DOHH2 (cell line): Measurements from ENCODE around the gene ORAI1.
"Not testable (repeated sequence)": the region's sequence is repeated elsewhere in the genome, so short reads cannot be mapped to it uniquely, and the experiment has no call there.

Experiments
- H3F3A ChIP-seq: fragments of 200-600 bp; sonication (generic), shearing (Covaris generic); 2 replicates; pipeline ENCODE4 v1.6.0; 2016; ENCODE audit warnings: antibody characterized with exemption, mild to moderate bottlenecking; ENCODE audit not compliant: control insufficient read depth, insufficient read depth
- H3K27ac ChIP-seq: fragments of 200-600 bp; sonication (generic); 2 replicates; pipeline ENCODE4 v1.5.1; 2014; ENCODE audit warnings: low read depth, mild to moderate bottlenecking, low read length, moderate library complexity
- H3K27me3 ChIP-seq: fragments of 200-600 bp; sonication (generic); 2 replicates; pipeline ENCODE4 v1.6.1; 2014; ENCODE audit warnings: mild to moderate bottlenecking, low read length, mixed read lengths; ENCODE audit not compliant: control insufficient read depth
- H3K36me3 ChIP-seq: fragments of 200-600 bp; sonication (generic); 2 replicates; pipeline ENCODE4 v1.6.1; 2014; ENCODE audit warnings: mild to moderate bottlenecking, low read length, moderate library complexity, mixed read lengths; ENCODE audit not compliant: control insufficient read depth
- H3K4me1 ChIP-seq: fragments of 200-600 bp; sonication (generic); 2 replicates; pipeline ENCODE4 v1.6.1; 2014; ENCODE audit warnings: mild to moderate bottlenecking, low read length, mixed read lengths; ENCODE audit not compliant: control insufficient read depth
- H3K4me2 ChIP-seq: fragments of 200-600 bp; sonication (generic); 2 replicates; pipeline ENCODE4 v1.6.0; 2014; ENCODE audit warnings: mild to moderate bottlenecking, low read length, moderate library complexity
- H3K4me3 ChIP-seq: fragments of 200-600 bp; sonication (generic); 2 replicates; pipeline ENCODE4 v1.5.1; 2014; ENCODE audit warnings: mild to moderate bottlenecking, low read length, mixed read lengths
- H3K79me2 ChIP-seq: fragments of 200-600 bp; sonication (generic); 2 replicates; pipeline ENCODE4 v1.6.1; 2014; ENCODE audit warnings: mild to moderate bottlenecking, low read length, mixed read lengths; ENCODE audit not compliant: control insufficient read depth
- H3K9me2 ChIP-seq: fragments of 200-600 bp; sonication (generic); replicated peaks from 2 replicates; pipeline ENCODE4 v1.6.1; 2014; ENCODE audit warnings: mild to moderate bottlenecking, low read length, mixed read lengths; ENCODE audit not compliant: control insufficient read depth
- H3K9me3 ChIP-seq: fragments of 200-600 bp; sonication (generic); 2 replicates; pipeline ENCODE4 v1.6.1; 2014; ENCODE audit warnings: antibody characterized with exemption, low read length, mixed read lengths; ENCODE audit not compliant: control insufficient read depth, insufficient read depth
- H4K20me1 ChIP-seq: fragments of 200-600 bp; sonication (generic); 2 replicates; pipeline ENCODE4 v1.6.0; 2014; ENCODE audit warnings: low read depth, mild to moderate bottlenecking, antibody characterized with exemption, low read length, moderate library complexity; ENCODE audit not compliant: control insufficient read depth, insufficient read depth
- EZH2phosphoT487 ChIP-seq: fragments of 200-600 bp; sonication (generic); IDR thresholded peaks from 2 replicates; pipeline ENCODE4 v1.6.1; 2017; ENCODE audit warnings: borderline replicate concordance, mild to moderate bottlenecking, antibody characterized with exemption, low read length, moderate library complexity, mixed read lengths
- TF ChIP-seq, protein P1 (sequence below): fragments of 200-600 bp; sonication (generic); IDR thresholded peaks from one replicate; pipeline ENCODE4 v1.5.1; 2014; ENCODE audit warnings: antibody characterized with exemption, mild to moderate bottlenecking, low read depth, low read length; ENCODE audit not compliant: poor library complexity, severe bottlenecking

The ORAI1 gene

GRCh38 chr12:121657305-121658008 is 31.1 kb downstream of the ORAI1 start:
- Histone ChIP-seq H3K4me1 (peaks cover 14% of the 10 kb centered on the region), H3K27ac (no peak overlapping the region), H3K9me2 (no peaks in the 10 kb centered on the region), H3F3A (peaks cover 8% of the 10 kb centered on the region; the same call in 1 of the 2 replicates), H3K9me3 (no peaks in the 10 kb centered on the region), H3K27me3 (no peaks in the 10 kb centered on the region), H3K4me2 (no peak overlapping the region), H3K4me3 (no peak overlapping the region), H3K79me2 (no peaks in the 10 kb centered on the region), H4K20me1 (no peaks in the 10 kb centered on the region), H3K36me3 (no peaks in the 10 kb centered on the region)
- TF ChIP-seq EZH2phosphoT487, result no peak
- TF ChIP-seq, protein P1, sequence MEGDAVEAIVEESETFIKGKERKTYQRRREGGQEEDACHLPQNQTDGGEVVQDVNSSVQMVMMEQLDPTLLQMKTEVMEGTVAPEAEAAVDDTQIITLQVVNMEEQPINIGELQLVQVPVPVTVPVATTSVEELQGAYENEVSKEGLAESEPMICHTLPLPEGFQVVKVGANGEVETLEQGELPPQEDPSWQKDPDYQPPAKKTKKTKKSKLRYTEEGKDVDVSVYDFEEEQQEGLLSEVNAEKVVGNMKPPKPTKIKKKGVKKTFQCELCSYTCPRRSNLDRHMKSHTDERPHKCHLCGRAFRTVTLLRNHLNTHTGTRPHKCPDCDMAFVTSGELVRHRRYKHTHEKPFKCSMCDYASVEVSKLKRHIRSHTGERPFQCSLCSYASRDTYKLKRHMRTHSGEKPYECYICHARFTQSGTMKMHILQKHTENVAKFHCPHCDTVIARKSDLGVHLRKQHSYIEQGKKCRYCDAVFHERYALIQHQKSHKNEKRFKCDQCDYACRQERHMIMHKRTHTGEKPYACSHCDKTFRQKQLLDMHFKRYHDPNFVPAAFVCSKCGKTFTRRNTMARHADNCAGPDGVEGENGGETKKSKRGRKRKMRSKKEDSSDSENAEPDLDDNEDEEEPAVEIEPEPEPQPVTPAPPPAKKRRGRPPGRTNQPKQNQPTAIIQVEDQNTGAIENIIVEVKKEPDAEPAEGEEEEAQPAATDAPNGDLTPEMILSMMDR, result no peak

- H3K4me3 ChIP-seq, H3K27ac ChIP-seq, H3K9me2 ChIP-seq, H3K4me2 ChIP-seq, H3K9me3 ChIP-seq, H3K27me3 ChIP-seq, H4K20me1 ChIP-seq: not testable (repeated sequence)
- peaks cover 14% of the 10 kb centered on the region for H3K36me3 ChIP-seq
- H3F3A ChIP-seq, result peaks cover 16% of the 10 kb centered on the region
- peaks cover 40% of the 10 kb centered on the region for H3K4me1 ChIP-seq
- peaks cover 23% of the 10 kb centered on the region for H3K79me2 ChIP-seq
Measured at GRCh38 chr12:121661353-121662105, 35.2 kb downstream of the ORAI1 start.

DNA sequence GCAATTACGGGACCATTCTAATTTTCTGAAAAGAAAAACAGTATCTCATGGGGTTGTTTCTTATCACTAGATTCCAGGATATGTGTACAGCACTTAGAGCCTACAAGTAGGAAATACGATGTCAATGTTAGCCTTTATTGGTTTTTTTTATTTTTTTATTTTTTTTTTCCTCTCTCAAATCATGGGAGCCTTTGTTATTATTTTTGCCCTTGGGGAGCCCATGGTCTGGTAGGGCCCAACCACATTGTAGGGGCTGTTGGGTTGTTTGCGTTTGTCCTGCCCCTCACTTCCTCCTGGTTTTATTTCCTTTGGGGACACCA is 37.2 kb downstream of the ORAI1 start:
- Histone ChIP-seq H3F3A (peaks cover 12% of the 10 kb centered on the region), H3K9me3 (no peaks in the 10 kb centered on the region), H3K9me2 (no peaks in the 10 kb centered on the region), H3K27ac (peak overlapping the region; percentile 75), H4K20me1 (no peaks in the 10 kb centered on the region), H3K79me2 (peaks cover 26% of the 10 kb centered on the region), H3K4me3 (peak overlapping the region; percentile 99), H3K4me2 (peak overlapping the region; percentile 88), H3K4me1 (peaks cover 39% of the 10 kb centered on the region), H3K27me3 (no peaks in the 10 kb centered on the region), H3K36me3 (peaks cover 19% of the 10 kb centered on the region)
- TF ChIP-seq, protein P1, result no peak

DNA sequence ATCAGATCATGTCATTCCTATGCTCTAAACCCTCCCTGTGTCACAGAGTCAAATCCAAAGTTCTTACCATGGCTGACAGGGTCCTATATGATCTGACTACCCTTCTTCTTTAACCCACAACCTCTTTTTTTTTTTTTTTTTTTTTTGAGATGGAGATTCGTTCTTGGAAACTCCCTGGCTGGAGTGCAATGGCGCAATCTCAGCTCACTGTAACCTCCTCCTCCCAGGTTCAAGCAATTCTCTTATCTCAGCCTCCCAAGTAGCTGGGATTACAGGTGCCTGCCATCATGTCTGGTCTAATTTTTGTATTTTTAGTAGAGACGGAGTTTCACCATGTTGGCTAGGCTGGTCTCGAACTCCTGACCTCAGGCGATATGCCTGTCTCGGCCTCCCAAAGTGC is 40.5 kb downstream of the ORAI1 start:
- H3K36me3 ChIP-seq, result peaks cover 27% of the 10 kb centered on the region
- H3K9me2 ChIP-seq, H3K4me2 ChIP-seq, H3K27me3 ChIP-seq, H3K9me3 ChIP-seq, H4K20me1 ChIP-seq, H3K27ac ChIP-seq, H3K4me3 ChIP-seq: not testable (repeated sequence)
- peaks cover 32% of the 10 kb centered on the region for H3K4me1 ChIP-seq
- H3K79me2 ChIP-seq, result peaks cover 35% of the 10 kb centered on the region
- H3F3A ChIP-seq, result peaks cover 18% of the 10 kb centered on the region
